TTC549 (cell line): ENCODE results near the gene KCNK10.

Source experiments
- FAIRE-seq: peaks from 2 replicates; lab custom pipeline; 2012; peaks lifted over from hg19 to GRCh38; lab: Jason Lieb, UNC

Gene KCNK10

GRCh38 chr14:88227693-88228092 lies 95.4 kb downstream of the KCNK10 start:
- no peak for FAIRE-seq

GRCh38 chr14:88225721-88226120 lies 97.3 kb downstream of the KCNK10 start:
- no peak for FAIRE-seq

- no peak for FAIRE-seq
These were observed 104.8 kb downstream of the KCNK10 start for GRCh38 chr14:88218119-88218915.

- no peak for FAIRE-seq
These were observed 110.4 kb downstream of the KCNK10 start for GRCh38 chr14:88212691-88213090.

- FAIRE-seq = no peak
These were observed 112.6 kb downstream of the KCNK10 start for GRCh38 chr14:88210426-88210825.

GRCh38 chr14:88209273-88209672 lies 113.8 kb downstream of the KCNK10 start:
- no peak for FAIRE-seq

- no peak for FAIRE-seq
These were observed 114.2 kb downstream of the KCNK10 start for GRCh38 chr14:88208858-88209257.

- no peak for FAIRE-seq
These were observed 118.8 kb downstream of the KCNK10 start for GRCh38 chr14:88204221-88204620.

- FAIRE-seq = no peak
These were observed 119.8 kb downstream of the KCNK10 start for GRCh38 chr14:88203291-88203690.

- FAIRE-seq = no peak
These were observed 120.8 kb downstream of the KCNK10 start for GRCh38 chr14:88202286-88202685.

- FAIRE-seq = no peak
These were observed 121.2 kb downstream of the KCNK10 start for GRCh38 chr14:88201851-88202250.

- no peak for FAIRE-seq
These were observed 123.2 kb downstream of the KCNK10 start for GRCh38 chr14:88199882-88200281.

- no peak for FAIRE-seq
These were observed 124.6 kb downstream of the KCNK10 start for GRCh38 chr14:88198446-88198845.

GRCh38 chr14:88196925-88197324 lies 126.1 kb downstream of the KCNK10 start:
- FAIRE-seq = no peak

GRCh38 chr14:88196116-88196890 lies 126.8 kb downstream of the KCNK10 start:
- no peak for FAIRE-seq

GRCh38 chr14:88195676-88196075 lies 127.4 kb downstream of the KCNK10 start:
- no peak for FAIRE-seq

GRCh38 chr14:88194531-88194930 lies 128.5 kb downstream of the KCNK10 start:
- FAIRE-seq = no peak

GRCh38 chr14:88191605-88192004 lies 131.5 kb downstream of the KCNK10 start:
- no peak for FAIRE-seq

- peak; percentile 17 for FAIRE-seq
These were observed 133.5 kb downstream of the KCNK10 start for GRCh38 chr14:88189417-88190191.

- no peak for FAIRE-seq
These were observed 134.2 kb downstream of the KCNK10 start for GRCh38 chr14:88188745-88189416.

GRCh38 chr14:88185843-88186242 lies 137.2 kb downstream of the KCNK10 start:
- FAIRE-seq = no peak

GRCh38 chr14:88184956-88185355 lies 138.1 kb downstream of the KCNK10 start:
- FAIRE-seq = no peak
